B cell (primary cell): ENCODE data around the gene FPR1. TPM values are rescaled to one million over a fixed set of nuclear protein-coding genes. Genes with fewer than 3 reads are reported as not detected.

Experiments used
- ATAC-seq: fragments of 200-7000 bp; cut with Tn5 transposase; one replicate; pipeline ENCODE4 v1.10.0; 2021; ENCODE audit warnings: low read depth, mild to moderate bottlenecking, moderate number of reproducible peaks, moderate library complexity
- CTCF ChIA-PET: fragments of 350-600 bp; sonication (Branson Sonifier 250); formaldehyde crosslinking; loops from one replicate; lab custom pipeline; 2021; ENCODE audit warnings: antibody characterized with exemption, inconsistent platforms; lab: Charles Lee
- POLR2A ChIA-PET: fragments of 350-600 bp; sonication (Branson Sonifier 250); formaldehyde crosslinking; loops from one replicate; lab custom pipeline; 2021; ENCODE audit warnings: antibody characterized with exemption; lab: Charles Lee
- DNase-seq: peaks from one replicate; pipeline ENCODE4 v3.0.0; 2013
- H2AFZ ChIP-seq: 2 replicates; pipeline ENCODE4 v1.6.1; 2012; ENCODE audit warnings: mild to moderate bottlenecking, low read depth, low read length; ENCODE audit not compliant: insufficient read depth, poor library complexity, severe bottlenecking
- H3K27ac ChIP-seq, 2 donors: 1 replicate in 1 of 2; 2 replicates in 1 of 2; pipeline ENCODE4 v1.5.1; 2012 to 2013; ENCODE audit warnings: low read length in 2 of 2, mild to moderate bottlenecking in 2 of 2, moderate library complexity in 1 of 2
- H3K27me3 ChIP-seq, 4 experiments: fragments of 200-600 bp in 1 of 4; sonication (generic) in 1 of 4; replicated peaks in 1 of 4; 1 replicate in 2 of 4; 2 replicates in 2 of 4; pipeline versions ENCODE4 v1.6.1 to v1.7.0; 2013 to 2016; ENCODE audit warnings: low read length in 3 of 4, mild to moderate bottlenecking in 2 of 4, mixed read lengths in 1 of 4, moderate library complexity in 1 of 4; ENCODE audit not compliant: insufficient read depth in 4 of 4, control insufficient read depth in 3 of 4; ENCODE audit errors: control extremely low read depth in 1 of 4
- H3K36me3 ChIP-seq, 2 experiments: replicated peaks in 1 of 2; 1 replicate in 1 of 2; 2 replicates in 1 of 2; pipeline versions ENCODE4 v1.6.1 to v1.7.1; 2013; ENCODE audit warnings: low read length in 1 of 2; ENCODE audit not compliant: insufficient read depth in 2 of 2, control insufficient read depth in 1 of 2; ENCODE audit errors: control extremely low read depth in 1 of 2, extremely low read depth in 1 of 2
- H3K4me1 ChIP-seq, 2 donors: fragments of 200-600 bp in 1 of 2; sonication (generic) in 1 of 2; 1 replicate in 1 of 2; 2 replicates in 1 of 2; pipeline versions ENCODE4 v1.5.1 to v1.6.1; 2013 to 2017; ENCODE audit warnings: low read length in 2 of 2; ENCODE audit not compliant: control insufficient read depth in 2 of 2, insufficient read depth in 2 of 2
- H3K4me2 ChIP-seq: replicated peaks from 2 replicates; pipeline ENCODE3; 2012; ENCODE audit warnings: mild to moderate bottlenecking, low read depth, low read length; ENCODE audit not compliant: poor library complexity, severe bottlenecking
- H3K4me3 ChIP-seq, 5 experiments: fragments of 200-600 bp in 1 of 5; sonication (generic) in 1 of 5; 1 replicate in 3 of 5; 2 replicates in 2 of 5; pipeline versions ENCODE4 v1.5.1 to v1.7.0; 2011 to 2016; ENCODE audit warnings: low read length in 4 of 5, mild to moderate bottlenecking in 4 of 5, low read depth in 2 of 5, control low read depth in 1 of 5, moderate library complexity in 1 of 5; ENCODE audit not compliant: insufficient read depth in 1 of 5; ENCODE audit errors: control extremely low read depth in 1 of 5, extremely low read depth in 1 of 5
- H3K79me2 ChIP-seq: fragments of 200-600 bp; sonication (generic); one replicate; pipeline ENCODE4 v1.6.0; 2016; ENCODE audit warnings: low read length; ENCODE audit not compliant: control insufficient read depth, insufficient read depth
- H3K9ac ChIP-seq: fragments of 200-600 bp; sonication (generic); 2 replicates; pipeline ENCODE4 v1.6.1; 2017; ENCODE audit warnings: mild to moderate bottlenecking, low read length, moderate library complexity
- H3K9me3 ChIP-seq, 3 donors: one replicate each; pipeline versions ENCODE4 v1.6.1 to v1.7.1; 2013; ENCODE audit warnings: low read length in 2 of 3; ENCODE audit not compliant: control insufficient read depth in 2 of 3, insufficient read depth in 1 of 3; ENCODE audit errors: control extremely low read depth in 1 of 3
- H4K20me1 ChIP-seq: 2 replicates; pipeline ENCODE4 v1.6.0; 2012; ENCODE audit warnings: mild to moderate bottlenecking, low read length; ENCODE audit not compliant: insufficient read depth, control insufficient read depth, poor library complexity, severe bottlenecking
- H3K27ac Mint-ChIP-seq: one replicate; pipeline ENCODE4 v1.8.0; 2021; ENCODE audit warnings: mixed read lengths
- H3K27me3 Mint-ChIP-seq: one replicate; pipeline ENCODE4 v1.8.0; 2021; ENCODE audit warnings: mixed read lengths
- H3K4me1 Mint-ChIP-seq: one replicate; pipeline ENCODE4 v1.8.0; 2021; ENCODE audit warnings: mixed read lengths
- H3K4me3 Mint-ChIP-seq: one replicate; pipeline ENCODE4 v1.8.0; 2021; ENCODE audit warnings: mixed read lengths
- H3K9me3 Mint-ChIP-seq: one replicate; pipeline ENCODE4 v1.8.0; 2022; ENCODE audit warnings: mixed read lengths; ENCODE audit not compliant: insufficient read depth
- CTCF ChIP-seq: fragments of 200-600 bp; IDR thresholded peaks from one replicate; pipeline ENCODE4 v1.8.0; 2022; ENCODE audit warnings: antibody characterized with exemption, mild to moderate bottlenecking
- EZH2 ChIP-seq: IDR thresholded peaks from 2 replicates; pipeline ENCODE4 v1.6.1; 2012; ENCODE audit warnings: borderline replicate concordance, low read depth, mild to moderate bottlenecking, moderate library complexity, low read length; ENCODE audit not compliant: insufficient read depth, poor library complexity, severe bottlenecking
- WGBS: methylation state at CpG from one replicate; pipeline ENCODE4 v1.1.5; 2013; ENCODE audit warnings: missing lambda C conversion rate; ENCODE audit not compliant: insufficient coverage; 5-methylcytosine and 5-hydroxymethylcytosine counted together
- intact Hi-C: fragments of 100-400 bp; cut with micrococcal nuclease; formaldehyde crosslinking; loops from one replicate; pipeline ENCODE4 v1.10.0; 2022
- polyA plus RNA-seq: library from polyadenylated mRNA; depleted of rRNA; stranded (reverse); fragments of >200 nt; gene quantifications from 2 replicates; pipeline ENCODE4 v1.2.3, GENCODE V29; 2012
- total RNA-seq, 2 donors: library from RNA; stranded (reverse); fragments of 120-200 nt in 1 of 2; gene quantifications; 1 replicate in 1 of 2; 2 replicates in 1 of 2; pipeline versions ENCODE4 v1.2.3 to v1.2.4, GENCODE V29; 2013 to 2022

Gene FPR1
- total and polyA plus RNA-seq, 2 donors (not counting 1 experiment from before 2014, with no cell fraction given): 0.17 to 1.1 TPM

- Histone ChIP-seq H3K79me2 (no peaks in the 10 kb centered on the region), H3K9me3 (peaks cover 0 to 20% (median 0%) of the 10 kb centered on the region in 3 donors), H3K27me3 (no peaks in the 10 kb centered on the region), H3K36me3 (no peaks in the 10 kb centered on the region), H3K9ac (no peak overlapping the region), H3K4me3 (no peak overlapping the region), H3K27ac (no peak overlapping the region), H4K20me1 (no peaks in the 10 kb centered on the region), H3K4me1 (no peaks in the 10 kb centered on the region), H3K4me2 (no peak overlapping the region), H2AFZ (no peak overlapping the region)
- Mint-ChIP-seq H3K27ac (no peak overlapping the region), H3K4me3 (no peak overlapping the region), H3K27me3 (peaks cover 13% of the 10 kb centered on the region), H3K9me3 (peaks cover 5% of the 10 kb centered on the region), H3K4me1 (no peaks in the 10 kb centered on the region)
- WGBS: no CpG with 5 or more reads among the region's 3 CpGs
- no peak for TF ChIP-seq CTCF
- no peak for TF ChIP-seq EZH2
- CTCF ChIA-PET: interaction anchor here (1.0 kb wide), 1 partner anchor 141 kb away, joined by 3 read pairs; no protein-coding TSS in a partner anchor
- POLR2A ChIA-PET: no interaction called here
- intact Hi-C loops: no loop called here
- no peak for ATAC-seq
- no peak for DNase-seq
These were observed 46.4 kb upstream of the FPR1 start for GRCh38 chr19:51798062-51798461.

- no peak overlapping the region for H3K4me3 ChIP-seq
These were observed 45.8 kb upstream of the FPR1 start for GRCh38 chr19:51797480-51797879.

More at GRCh38 chr19:51797480-51797879, 45.8 kb upstream of the FPR1 start:
- peaks cover 13% of the 10 kb centered on the region for H3K27me3 Mint-ChIP-seq
- Histone ChIP-seq H3K9ac (no peak overlapping the region), H3K27ac (no peak overlapping the region), H3K79me2 (no peaks in the 10 kb centered on the region), H3K4me1 (no peaks in the 10 kb centered on the region), H3K4me2 (no peak overlapping the region), H2AFZ (no peak overlapping the region), H3K36me3 (no peaks in the 10 kb centered on the region), H3K9me3 (peaks cover 0 to 25% (median 0%) of the 10 kb centered on the region in 3 donors), H4K20me1 (no peaks in the 10 kb centered on the region), H3K27me3 (no peaks in the 10 kb centered on the region)
- POLR2A ChIA-PET: no interaction called here
- no peak for ATAC-seq
- intact Hi-C loops: no loop called here
- H3K4me3 Mint-ChIP-seq: no peak overlapping the region
- TF ChIP-seq CTCF (no peak), EZH2 (no peak)
- CTCF ChIA-PET: interaction anchor here (1.0 kb wide), 1 partner anchor 141 kb away, joined by 3 read pairs; no protein-coding TSS in a partner anchor
- H3K27ac Mint-ChIP-seq: no peak overlapping the region
- H3K9me3 Mint-ChIP-seq: peaks cover 5% of the 10 kb centered on the region
- DNase-seq: no peak
- no CpG with 5 or more reads among the region's 5 CpGs for WGBS
- no peaks in the 10 kb centered on the region for H3K4me1 Mint-ChIP-seq
